ENCODE data around the gene TMTC1. TPM values are rescaled to one million over a fixed set of nuclear protein-coding genes. Genes with fewer than 3 reads are reported as not detected.

The TMTC1 gene
- total and polyA plus RNA-seq, 2 donors (not counting 1 experiment from before 2014, with no cell fraction given): not detected

DNA sequence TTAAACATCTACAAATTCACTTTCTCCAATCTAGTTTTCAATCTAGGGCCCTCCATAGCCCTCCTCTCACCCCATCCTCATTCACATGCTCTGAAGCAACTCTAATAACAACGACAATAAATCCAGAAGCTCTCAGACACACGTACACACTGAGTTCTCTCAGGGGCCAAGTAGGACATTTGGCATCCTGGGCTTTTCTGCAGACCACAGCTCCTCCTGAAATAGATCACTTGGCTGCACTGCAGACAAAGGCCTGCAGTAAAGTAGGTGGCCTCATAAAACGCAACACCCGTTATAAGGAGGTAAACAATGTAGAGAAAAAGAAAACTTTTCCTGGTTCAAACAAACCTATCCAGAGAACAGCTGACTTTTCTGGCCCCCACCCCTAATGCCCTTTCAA lies 111.2 kb downstream of the TMTC1 start:
- H3K27me3 Mint-ChIP-seq: no peaks in the 10 kb centered on the region
- POLR2A ChIA-PET: no interaction called here
- H3K4me2 ChIP-seq (replicated peaks; ENCODE audit: low read depth, low read length, poor library complexity, severe bottlenecking): no peak overlapping the region

DNA sequence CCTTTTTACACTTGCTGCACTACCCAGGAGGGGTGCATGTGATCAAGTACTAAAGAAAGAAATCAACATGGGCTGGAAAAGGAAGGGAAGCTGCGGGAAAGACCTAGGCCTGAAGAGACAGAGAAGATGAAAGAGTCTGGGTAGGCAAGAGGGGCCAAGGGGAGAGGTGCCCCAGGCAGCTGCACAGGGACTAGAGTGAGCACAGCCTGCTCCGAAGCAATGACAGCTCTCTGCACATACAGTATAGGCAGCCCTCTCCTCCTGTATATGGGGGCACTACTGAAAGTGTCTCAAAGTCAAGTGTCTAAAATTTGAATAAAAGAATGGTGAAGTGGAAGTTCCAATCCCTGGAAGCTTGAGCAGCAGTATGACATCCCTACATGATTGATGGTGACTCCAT lies 112.0 kb downstream of the TMTC1 start:
- Histone ChIP-seq H3K4me1 (ENCODE audit: control insufficient read depth in 2 of 2, insufficient read depth in 2 of 2, low read length in 2 of 2) (no peaks in the 10 kb centered on the region), H3K27ac (ENCODE audit: low read length in 2 of 2) (no peak overlapping the region), H3K79me2 (ENCODE audit: control insufficient read depth, insufficient read depth, low read length) (no peaks in the 10 kb centered on the region), H4K20me1 (ENCODE audit: control insufficient read depth, insufficient read depth, low read length, poor library complexity, severe bottlenecking) (no peaks in the 10 kb centered on the region), H3K27me3 (replicated peaks in 1 of 4; ENCODE audit: control extremely low read depth in 1 of 4, control insufficient read depth in 3 of 4, insufficient read depth in 4 of 4, low read length in 3 of 4) (no peaks in the 10 kb centered on the region), H3K36me3 (replicated peaks in 1 of 2; ENCODE audit: control extremely low read depth in 1 of 2, control insufficient read depth in 1 of 2, extremely low read depth in 1 of 2, insufficient read depth in 2 of 2, low read length in 1 of 2) (no peaks in the 10 kb centered on the region), H3K4me3 (ENCODE audit: control extremely low read depth in 1 of 5, extremely low read depth in 1 of 5, insufficient read depth in 1 of 5, low read depth in 2 of 5, low read length in 4 of 5) (no peak overlapping the region), H3K9me3 (ENCODE audit: control extremely low read depth in 1 of 3, control insufficient read depth in 2 of 3, insufficient read depth in 1 of 3, low read length in 2 of 3) (no peaks in the 10 kb centered on the region), H3K4me2 (replicated peaks; ENCODE audit: low read depth, low read length, poor library complexity, severe bottlenecking) (no peak overlapping the region), H2AFZ (ENCODE audit: insufficient read depth, low read depth, low read length, poor library complexity, severe bottlenecking) (no peak overlapping the region), H3K9ac (ENCODE audit: low read length) (no peak overlapping the region)
- TF ChIP-seq, protein P1, sequence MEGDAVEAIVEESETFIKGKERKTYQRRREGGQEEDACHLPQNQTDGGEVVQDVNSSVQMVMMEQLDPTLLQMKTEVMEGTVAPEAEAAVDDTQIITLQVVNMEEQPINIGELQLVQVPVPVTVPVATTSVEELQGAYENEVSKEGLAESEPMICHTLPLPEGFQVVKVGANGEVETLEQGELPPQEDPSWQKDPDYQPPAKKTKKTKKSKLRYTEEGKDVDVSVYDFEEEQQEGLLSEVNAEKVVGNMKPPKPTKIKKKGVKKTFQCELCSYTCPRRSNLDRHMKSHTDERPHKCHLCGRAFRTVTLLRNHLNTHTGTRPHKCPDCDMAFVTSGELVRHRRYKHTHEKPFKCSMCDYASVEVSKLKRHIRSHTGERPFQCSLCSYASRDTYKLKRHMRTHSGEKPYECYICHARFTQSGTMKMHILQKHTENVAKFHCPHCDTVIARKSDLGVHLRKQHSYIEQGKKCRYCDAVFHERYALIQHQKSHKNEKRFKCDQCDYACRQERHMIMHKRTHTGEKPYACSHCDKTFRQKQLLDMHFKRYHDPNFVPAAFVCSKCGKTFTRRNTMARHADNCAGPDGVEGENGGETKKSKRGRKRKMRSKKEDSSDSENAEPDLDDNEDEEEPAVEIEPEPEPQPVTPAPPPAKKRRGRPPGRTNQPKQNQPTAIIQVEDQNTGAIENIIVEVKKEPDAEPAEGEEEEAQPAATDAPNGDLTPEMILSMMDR (IDR thresholded peaks at IDR 0.05): no peak
- ATAC-seq (ENCODE audit: low read depth) (no peak), DNase-seq (no peak)
- intact Hi-C loops (cut with micrococcal nuclease): no loop called here
- POLR2A ChIA-PET: no interaction called here
- WGBS (ENCODE audit: insufficient coverage): 83% methylated on average over 1 of the region's 2 CpGs
- Mint-ChIP-seq H3K27ac (no peak overlapping the region), H3K4me1 (no peaks in the 10 kb centered on the region), H3K9me3 (ENCODE audit: insufficient read depth) (no peaks in the 10 kb centered on the region), H3K4me3 (no peak overlapping the region), H3K27me3 (no peaks in the 10 kb centered on the region)
- CTCF ChIA-PET: no interaction called here

More for the DNA sequence above, 111.2 kb downstream of the TMTC1 start:
- intact Hi-C loops (cut with micrococcal nuclease): no loop called here
- H3K27me3 ChIP-seq (replicated peaks in 1 of 4; ENCODE audit: control extremely low read depth in 1 of 4, control insufficient read depth in 3 of 4, insufficient read depth in 4 of 4, low read length in 3 of 4): no peaks in the 10 kb centered on the region
- ATAC-seq (ENCODE audit: low read depth) (no peak), DNase-seq (no peak)
- 59% methylated on average over 2 of the region's 4 CpGs for WGBS (ENCODE audit: insufficient coverage)
- H2AFZ ChIP-seq (ENCODE audit: insufficient read depth, low read depth, low read length, poor library complexity, severe bottlenecking): no peak overlapping the region
- TF ChIP-seq, protein P1 (IDR thresholded peaks at IDR 0.05): no peak
- TF ChIP-seq EZH2 (IDR thresholded peaks at IDR 0.05; ENCODE audit: borderline replicate concordance, insufficient read depth, low read depth, low read length, poor library complexity, severe bottlenecking): no peak
- H3K9ac ChIP-seq (ENCODE audit: low read length): no peak overlapping the region
- H3K4me3 ChIP-seq (ENCODE audit: control extremely low read depth in 1 of 5, extremely low read depth in 1 of 5, insufficient read depth in 1 of 5, low read depth in 2 of 5, low read length in 4 of 5): no peak overlapping the region
- H3K27ac ChIP-seq (ENCODE audit: low read length in 2 of 2): no peak overlapping the region
- no peak overlapping the region for H3K27ac Mint-ChIP-seq
- no peaks in the 10 kb centered on the region for H4K20me1 ChIP-seq (ENCODE audit: control insufficient read depth, insufficient read depth, low read length, poor library complexity, severe bottlenecking)
- CTCF ChIA-PET: no interaction called here
- H3K9me3 Mint-ChIP-seq (ENCODE audit: insufficient read depth): no peaks in the 10 kb centered on the region
- H3K4me1 Mint-ChIP-seq: no peaks in the 10 kb centered on the region
- H3K4me3 Mint-ChIP-seq: no peak overlapping the region
- H3K9me3 ChIP-seq (ENCODE audit: control extremely low read depth in 1 of 3, control insufficient read depth in 2 of 3, insufficient read depth in 1 of 3, low read length in 2 of 3): no peaks in the 10 kb centered on the region
- no peaks in the 10 kb centered on the region for H3K79me2 ChIP-seq (ENCODE audit: control insufficient read depth, insufficient read depth, low read length)
- no peaks in the 10 kb centered on the region for H3K36me3 ChIP-seq (replicated peaks in 1 of 2; ENCODE audit: control extremely low read depth in 1 of 2, control insufficient read depth in 1 of 2, extremely low read depth in 1 of 2, insufficient read depth in 2 of 2, low read length in 1 of 2)
- H3K4me1 ChIP-seq (ENCODE audit: control insufficient read depth in 2 of 2, insufficient read depth in 2 of 2, low read length in 2 of 2): no peaks in the 10 kb centered on the region

Data from B cell (primary cell).